ENCODE data around the gene ABLIM2. TPM values are rescaled to one million over a fixed set of nuclear protein-coding genes. Genes with fewer than 3 reads are reported as not detected.

Gene ABLIM2
- total RNA-seq, 1 experiment from 2014 or later, result 6.1 TPM

DNA sequence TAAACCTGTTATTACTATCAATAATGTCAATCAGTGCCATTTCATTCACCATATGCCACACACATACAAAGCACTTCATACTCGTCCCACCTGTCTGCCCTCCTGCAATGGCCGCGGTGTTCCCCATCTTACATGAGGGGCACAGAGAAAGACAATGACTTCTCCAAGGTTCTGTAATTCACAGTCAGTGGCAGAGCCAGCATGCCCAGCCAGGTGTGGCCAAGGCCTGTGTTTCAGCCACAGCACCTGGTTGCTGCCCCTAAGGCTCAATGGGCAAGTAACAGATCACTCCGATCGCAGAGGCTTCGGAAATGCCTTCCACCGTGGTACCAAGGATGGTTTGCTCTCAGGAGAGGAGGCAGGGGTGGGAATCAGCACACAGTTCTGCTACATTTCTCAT is 229.9 kb downstream of the ABLIM2 start:
- intact Hi-C loops (cut with micrococcal nuclease), result loop anchor here (1.0 kb wide), 2 partner anchors 124 to 158 kb away; no protein-coding TSS in a partner anchor
- no peak for DNase-seq (ENCODE audit: low read depth, low spot score)
- Histone ChIP-seq H3K9ac (ENCODE audit: low read length) (no peak overlapping the region), H3K9me2 (ENCODE audit: insufficient read depth) (no peaks in the 10 kb centered on the region), H3K27me3 (ENCODE audit: insufficient read depth, low read length) (no peaks in the 10 kb centered on the region), H3K4me3 (replicated peaks in 1 of 2; ENCODE audit: low read depth in 1 of 2, low read length in 2 of 2) (no peak overlapping the region), H3K36me3 (ENCODE audit: control insufficient read depth in 1 of 2, insufficient read depth in 2 of 2, low read length in 2 of 2) (no peaks in the 10 kb centered on the region), H4K20me1 (ENCODE audit: insufficient read depth) (no peaks in the 10 kb centered on the region), H2AFZ (ENCODE audit: low read depth, low read length, poor library complexity, severe bottlenecking) (no peak overlapping the region), H3K79me2 (ENCODE audit: insufficient read depth, low read length) (peaks cover 44% of the 10 kb centered on the region; the same call in 1 of the 2 replicates), H3K4me2 (ENCODE audit: low read length) (no peak overlapping the region), H3K4me1 (ENCODE audit: control insufficient read depth in 1 of 2, insufficient read depth in 2 of 2, low read length in 2 of 2) (peaks cover 28 to 30% of the 10 kb centered on the region in 2 experiments), H3K27ac (ENCODE audit: low read depth, low read length) (no peak overlapping the region), H3K9me3 (ENCODE audit: control insufficient read depth in 1 of 2, insufficient read depth in 1 of 2, low read depth in 1 of 2, low read length in 2 of 2) (no peaks in the 10 kb centered on the region)
- BruUV-seq (replicated peaks), result no TSS peak
- CTCF ChIA-PET, result interaction anchor here (3.1 to 3.6 kb wide), 2 partner anchors 124 to 126 kb away, joined by 12 to 16 read pairs; no protein-coding TSS in a partner anchor
- RAD21 ChIA-PET (ENCODE audit: low non-redundant PET in 1 of 2, low total read pairs in 2 of 2, uncharacterized antibody in 2 of 2, unreplicated experiment in 2 of 2), result no interaction called here
- POLR2A ChIA-PET, result no interaction called here
- TF ChIP-seq SIN3A (IDR thresholded peaks at IDR 0.05; ENCODE audit: low read depth) (no peak), POLR2A (IDR thresholded peaks at IDR 0.05; ENCODE audit: borderline replicate concordance, extremely low read depth, insufficient read depth, insufficient read length) (no peak), EGR1 (IDR thresholded peaks at IDR 0.05; ENCODE audit: low read depth) (no peak), POLR2AphosphoS5 (IDR thresholded peaks at IDR 0.05; ENCODE audit: low read depth, low read length) (no peak), CBX3 (IDR thresholded peaks at IDR 0.05; ENCODE audit: low read depth) (no peak), FOSL1 (IDR thresholded peaks at IDR 0.05; ENCODE audit: low read depth) (no peak), CEBPB (IDR thresholded peaks at IDR 0.05; ENCODE audit: low read depth) (no peak), RAD21 (IDR thresholded peaks at IDR 0.05; ENCODE audit: low read depth) (no peak)
- TF ChIP-seq, protein P1, sequence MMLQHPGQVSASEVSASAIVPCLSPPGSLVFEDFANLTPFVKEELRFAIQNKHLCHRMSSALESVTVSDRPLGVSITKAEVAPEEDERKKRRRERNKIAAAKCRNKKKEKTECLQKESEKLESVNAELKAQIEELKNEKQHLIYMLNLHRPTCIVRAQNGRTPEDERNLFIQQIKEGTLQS (IDR thresholded peaks at IDR 0.05), result no peak
- TF ChIP-seq, protein P2, sequence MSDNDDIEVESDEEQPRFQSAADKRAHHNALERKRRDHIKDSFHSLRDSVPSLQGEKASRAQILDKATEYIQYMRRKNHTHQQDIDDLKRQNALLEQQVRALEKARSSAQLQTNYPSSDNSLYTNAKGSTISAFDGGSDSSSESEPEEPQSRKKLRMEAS (IDR thresholded peaks at IDR 0.05), result no peak
- TF ChIP-seq, protein P3, sequence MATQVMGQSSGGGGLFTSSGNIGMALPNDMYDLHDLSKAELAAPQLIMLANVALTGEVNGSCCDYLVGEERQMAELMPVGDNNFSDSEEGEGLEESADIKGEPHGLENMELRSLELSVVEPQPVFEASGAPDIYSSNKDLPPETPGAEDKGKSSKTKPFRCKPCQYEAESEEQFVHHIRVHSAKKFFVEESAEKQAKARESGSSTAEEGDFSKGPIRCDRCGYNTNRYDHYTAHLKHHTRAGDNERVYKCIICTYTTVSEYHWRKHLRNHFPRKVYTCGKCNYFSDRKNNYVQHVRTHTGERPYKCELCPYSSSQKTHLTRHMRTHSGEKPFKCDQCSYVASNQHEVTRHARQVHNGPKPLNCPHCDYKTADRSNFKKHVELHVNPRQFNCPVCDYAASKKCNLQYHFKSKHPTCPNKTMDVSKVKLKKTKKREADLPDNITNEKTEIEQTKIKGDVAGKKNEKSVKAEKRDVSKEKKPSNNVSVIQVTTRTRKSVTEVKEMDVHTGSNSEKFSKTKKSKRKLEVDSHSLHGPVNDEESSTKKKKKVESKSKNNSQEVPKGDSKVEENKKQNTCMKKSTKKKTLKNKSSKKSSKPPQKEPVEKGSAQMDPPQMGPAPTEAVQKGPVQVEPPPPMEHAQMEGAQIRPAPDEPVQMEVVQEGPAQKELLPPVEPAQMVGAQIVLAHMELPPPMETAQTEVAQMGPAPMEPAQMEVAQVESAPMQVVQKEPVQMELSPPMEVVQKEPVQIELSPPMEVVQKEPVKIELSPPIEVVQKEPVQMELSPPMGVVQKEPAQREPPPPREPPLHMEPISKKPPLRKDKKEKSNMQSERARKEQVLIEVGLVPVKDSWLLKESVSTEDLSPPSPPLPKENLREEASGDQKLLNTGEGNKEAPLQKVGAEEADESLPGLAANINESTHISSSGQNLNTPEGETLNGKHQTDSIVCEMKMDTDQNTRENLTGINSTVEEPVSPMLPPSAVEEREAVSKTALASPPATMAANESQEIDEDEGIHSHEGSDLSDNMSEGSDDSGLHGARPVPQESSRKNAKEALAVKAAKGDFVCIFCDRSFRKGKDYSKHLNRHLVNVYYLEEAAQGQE (IDR thresholded peaks at IDR 0.05; ENCODE audit: low read depth), result no peak
- TF ChIP-seq, protein P4, sequence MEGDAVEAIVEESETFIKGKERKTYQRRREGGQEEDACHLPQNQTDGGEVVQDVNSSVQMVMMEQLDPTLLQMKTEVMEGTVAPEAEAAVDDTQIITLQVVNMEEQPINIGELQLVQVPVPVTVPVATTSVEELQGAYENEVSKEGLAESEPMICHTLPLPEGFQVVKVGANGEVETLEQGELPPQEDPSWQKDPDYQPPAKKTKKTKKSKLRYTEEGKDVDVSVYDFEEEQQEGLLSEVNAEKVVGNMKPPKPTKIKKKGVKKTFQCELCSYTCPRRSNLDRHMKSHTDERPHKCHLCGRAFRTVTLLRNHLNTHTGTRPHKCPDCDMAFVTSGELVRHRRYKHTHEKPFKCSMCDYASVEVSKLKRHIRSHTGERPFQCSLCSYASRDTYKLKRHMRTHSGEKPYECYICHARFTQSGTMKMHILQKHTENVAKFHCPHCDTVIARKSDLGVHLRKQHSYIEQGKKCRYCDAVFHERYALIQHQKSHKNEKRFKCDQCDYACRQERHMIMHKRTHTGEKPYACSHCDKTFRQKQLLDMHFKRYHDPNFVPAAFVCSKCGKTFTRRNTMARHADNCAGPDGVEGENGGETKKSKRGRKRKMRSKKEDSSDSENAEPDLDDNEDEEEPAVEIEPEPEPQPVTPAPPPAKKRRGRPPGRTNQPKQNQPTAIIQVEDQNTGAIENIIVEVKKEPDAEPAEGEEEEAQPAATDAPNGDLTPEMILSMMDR (IDR thresholded peaks at IDR 0.05 in 2 of 3, conservative IDR thresholded peaks at IDR 0.05 in 1 of 3; ENCODE audit: borderline replicate concordance in 1 of 3, insufficient read depth in 1 of 3, low read depth in 2 of 3, low read length in 2 of 3), result no peak
- ATAC-seq, result no peak
